GM21717 (cell line): ENCODE results near the gene NUDT9.
"Not testable (repeated sequence)": the region's sequence is repeated elsewhere in the genome, so short reads cannot be mapped to it uniquely, and the experiment has no call there.

Experiments
- ATAC-seq: cut with Tn5 transposase; IDR thresholded peaks from one replicate; pipeline ENCODE4 v1.9.1; 2021; ENCODE audit warnings: mild to moderate bottlenecking, moderate library complexity; ENCODE audit not compliant: unreplicated experiment

The NUDT9 gene

GRCh38 chr4:87422104-87423052 is at the start of gene NUDT9:
Gene NUDT9 (plus strand): TSS chr4:87422573. CDS start chr4:87422906, 333 bp downstream.
- ATAC-seq: peak; percentile 86

- no peak for ATAC-seq
These were observed 46.6 kb upstream of the NUDT9 start for GRCh38 chr4:87375719-87376291.

GRCh38 chr4:87377816-87378215 is 44.6 kb upstream of the NUDT9 start:
- ATAC-seq: no peak

GRCh38 chr4:87382116-87382515 is 40.3 kb upstream of the NUDT9 start:
- ATAC-seq: no peak

- ATAC-seq: no peak
These were observed 39.4 kb upstream of the NUDT9 start for GRCh38 chr4:87382931-87383330.

GRCh38 chr4:87384466-87385132 is 37.8 kb upstream of the NUDT9 start:
- not testable (repeated sequence) for ATAC-seq

- ATAC-seq: no peak
These were observed 35.1 kb upstream of the NUDT9 start for GRCh38 chr4:87387237-87387636.

- no peak for ATAC-seq
These were observed 33.5 kb upstream of the NUDT9 start for GRCh38 chr4:87388901-87389300.

GRCh38 chr4:87390055-87390454 is 32.3 kb upstream of the NUDT9 start:
- not testable (repeated sequence) for ATAC-seq

GRCh38 chr4:87390551-87390890 is 31.9 kb upstream of the NUDT9 start:
- peak; percentile 3 for ATAC-seq

- ATAC-seq: peak; percentile 100
These were observed 31.3 kb upstream of the NUDT9 start, which contains the start of gene HSD17B11 for GRCh38 chr4:87390891-87391575. Gene HSD17B11 (minus strand): TSS chr4:87391188. CDS start chr4:87391070, 118 bp downstream.

- ATAC-seq: peak; percentile 11
These were observed 30.8 kb upstream of the NUDT9 start for GRCh38 chr4:87391576-87392054.

- no peak for ATAC-seq
These were observed 30.2 kb upstream of the NUDT9 start for GRCh38 chr4:87392183-87392582.

- not testable (repeated sequence) for ATAC-seq
These were observed 27.3 kb upstream of the NUDT9 start for GRCh38 chr4:87395073-87395472.

- ATAC-seq: not testable (repeated sequence)
These were observed 26.5 kb upstream of the NUDT9 start for GRCh38 chr4:87395851-87396250.

GRCh38 chr4:87399148-87399547 is 23.2 kb upstream of the NUDT9 start:
- ATAC-seq: no peak

- no peak for ATAC-seq
These were observed 22.4 kb upstream of the NUDT9 start for GRCh38 chr4:87399954-87400353.

- ATAC-seq: not testable (repeated sequence)
These were observed 18.6 kb upstream of the NUDT9 start for GRCh38 chr4:87403732-87404131.

- ATAC-seq: no peak
These were observed 17.1 kb upstream of the NUDT9 start for GRCh38 chr4:87405211-87405820.

GRCh38 chr4:87406462-87406861 is 15.9 kb upstream of the NUDT9 start:
- ATAC-seq: no peak
